IMR-90 (cell line): ENCODE results near the gene FCRL6. TPM values are rescaled to one million over a fixed set of nuclear protein-coding genes. Genes with fewer than 3 reads are reported as not detected.

Experiments
- ATAC-seq: fragments of 200-7000 bp; cut with Tn5 transposase; 2 replicates; pipeline ENCODE4 v1.9.1; 2020; ENCODE audit warnings: low read depth, mild to moderate bottlenecking, moderate library complexity
- BruUV-seq: library from RNA; stranded (reverse); fragments of 400-500 nt; replicated peaks from 2 replicates; lab custom pipeline; 2021; lab: Mats Ljungman, UMichigan
- CTCF ChIA-PET: fragments of 300-600 bp; formaldehyde crosslinking; extraction: SDS; loops from one replicate; lab custom pipeline; 2021; ENCODE audit warnings: antibody characterized with exemption; lab: Yijun Ruan, JAX
- POLR2A ChIA-PET: fragments of 300-600 bp; sonication (Branson Sonifier 250); formaldehyde crosslinking; loops from one replicate; lab custom pipeline; 2022; ENCODE audit warnings: antibody characterized with exemption; ENCODE audit not compliant: unreplicated experiment; lab: Charles Lee
- DNase-seq: peaks from one replicate; pipeline ENCODE4 v3.0.0; 2013
- H2AFZ ChIP-seq: replicated peaks from 2 replicates; pipeline ENCODE3; 2013; ENCODE audit warnings: low read length, mild to moderate bottlenecking; ENCODE audit not compliant: poor library complexity
- H2AK5ac ChIP-seq: 2 replicates; pipeline ENCODE4 v1.6.1; 2013; ENCODE audit warnings: low read depth, low read length, inconsistent platforms
- H2AK9ac ChIP-seq: replicated peaks from 2 replicates; pipeline ENCODE3; 2013; ENCODE audit warnings: mild to moderate bottlenecking, low read depth, low read length, moderate library complexity; ENCODE audit not compliant: poor library complexity
- H2BK120ac ChIP-seq: 2 replicates; pipeline ENCODE4 v1.6.1; 2013; ENCODE audit warnings: low read depth, low read length, inconsistent platforms
- H2BK15ac ChIP-seq: 3 replicates; pipeline ENCODE4 v1.6.1; 2013; ENCODE audit warnings: low read depth, low read length, inconsistent platforms
- H2BK20ac ChIP-seq: 2 replicates; pipeline ENCODE4 v1.6.1; 2013; ENCODE audit warnings: low read depth, mild to moderate bottlenecking, inconsistent platforms, low read length, moderate library complexity
- H2BK5ac ChIP-seq: 2 replicates; pipeline ENCODE4 v1.6.1; 2013; ENCODE audit warnings: mild to moderate bottlenecking, low read depth, low read length, inconsistent platforms; ENCODE audit not compliant: poor library complexity, severe bottlenecking
- H3K14ac ChIP-seq: replicated peaks from 2 replicates; pipeline ENCODE4 v1.6.1; 2013; ENCODE audit warnings: low read depth, low read length, inconsistent platforms
- H3K18ac ChIP-seq: 2 replicates; pipeline ENCODE4 v1.6.1; 2013; ENCODE audit warnings: low read depth, low read length, control low read depth
- H3K23ac ChIP-seq: 2 replicates; pipeline ENCODE4 v1.6.1; 2013; ENCODE audit warnings: low read depth, low read length, inconsistent platforms
- H3K27ac ChIP-seq: 2 replicates; pipeline ENCODE4 v1.5.1; 2013; ENCODE audit warnings: mild to moderate bottlenecking, control low read depth, low read length; ENCODE audit not compliant: insufficient read depth
- H3K27me3 ChIP-seq: 2 replicates; pipeline ENCODE4 v1.6.1; 2013; ENCODE audit warnings: low read length; ENCODE audit not compliant: control insufficient read depth, insufficient read depth
- H3K36me3 ChIP-seq: 2 replicates; pipeline ENCODE4 v1.6.1; 2013; ENCODE audit warnings: low read length, mixed read lengths; ENCODE audit not compliant: control insufficient read depth, insufficient read depth
- H3K4ac ChIP-seq: 2 replicates; pipeline ENCODE4 v1.6.1; 2013; ENCODE audit warnings: low read depth, low read length, inconsistent platforms
- H3K4me1 ChIP-seq: 2 replicates; pipeline ENCODE4 v1.6.1; 2013; ENCODE audit warnings: low read length, mixed read lengths; ENCODE audit not compliant: control insufficient read depth, insufficient read depth
- H3K4me2 ChIP-seq: 2 replicates; pipeline ENCODE4 v1.6.1; 2013; ENCODE audit warnings: low read depth, mild to moderate bottlenecking, control low read depth, low read length, moderate library complexity
- H3K4me3 ChIP-seq: 2 replicates; pipeline ENCODE4 v1.5.1; 2013; ENCODE audit warnings: low read depth, mild to moderate bottlenecking, control low read depth, low read length, moderate library complexity; ENCODE audit not compliant: insufficient read depth
- H3K56ac ChIP-seq: 2 replicates; pipeline ENCODE4 v1.6.1; 2013; ENCODE audit warnings: low read length, inconsistent platforms; ENCODE audit not compliant: insufficient read depth; ENCODE audit errors: extremely low read depth
- H3K79me1 ChIP-seq, 2 experiments: 2 replicates each; pipeline ENCODE4 v1.6.1; 2013; ENCODE audit warnings: low read length in 2 of 2, inconsistent platforms in 1 of 2, low read depth in 1 of 2
- H3K9ac ChIP-seq: 2 replicates; pipeline ENCODE4 v1.6.1; 2013; ENCODE audit warnings: low read depth, low read length, control low read depth
- H3K9me1 ChIP-seq: 2 replicates; pipeline ENCODE4 v1.6.1; 2013; ENCODE audit warnings: low read length, inconsistent platforms; ENCODE audit not compliant: insufficient read depth
- H3K9me3 ChIP-seq: 2 replicates; pipeline ENCODE4 v1.6.1; 2013; ENCODE audit warnings: low read length; ENCODE audit not compliant: control insufficient read depth, insufficient read depth
- H4K20me1 ChIP-seq: 2 replicates; pipeline ENCODE4 v1.6.1; 2013; ENCODE audit warnings: low read length, inconsistent platforms; ENCODE audit not compliant: insufficient read depth
- H4K5ac ChIP-seq: 2 replicates; pipeline ENCODE4 v1.6.1; 2013; ENCODE audit warnings: mild to moderate bottlenecking, low read depth, low read length, control low read depth
- H4K8ac ChIP-seq, 2 experiments: 2 replicates each; pipeline ENCODE4 v1.6.1; 2013; ENCODE audit warnings: low read depth in 2 of 2, low read length in 2 of 2, control low read depth in 1 of 2, inconsistent platforms in 1 of 2
- H4K91ac ChIP-seq: 2 replicates; pipeline ENCODE4 v1.6.1; 2013; ENCODE audit warnings: low read depth, low read length, inconsistent platforms; ENCODE audit not compliant: insufficient read depth
- BHLHE40 ChIP-seq: fragments of 150-350 bp; IDR thresholded peaks from 2 replicates; pipeline ENCODE4 v1.6.1; 2016; ENCODE audit warnings: mild to moderate bottlenecking, low read depth, low read length
- CEBPB ChIP-seq: IDR thresholded peaks from 2 replicates; pipeline ENCODE4 v1.6.1; 2012; ENCODE audit warnings: low read depth, low read length, improper control_type of control experiment
- CHD1 ChIP-seq: IDR thresholded peaks from 2 replicates; pipeline ENCODE4 v1.6.1; 2012; ENCODE audit warnings: low read depth, low read length, improper control_type of control experiment
- ELK1 ChIP-seq: fragments of 150-350 bp; IDR thresholded peaks from 2 replicates; pipeline ENCODE4 v1.6.1; 2016; ENCODE audit warnings: low read depth, mild to moderate bottlenecking, low read length, moderate library complexity, borderline replicate concordance
- FOS ChIP-seq: fragments of 150-350 bp; IDR thresholded peaks from 2 replicates; pipeline ENCODE4 v1.6.1; 2016; ENCODE audit warnings: low read depth, low read length
- MAFK ChIP-seq: IDR thresholded peaks from 2 replicates; pipeline ENCODE4 v1.6.1; 2012; ENCODE audit warnings: low read depth, low read length, improper control_type of control experiment
- MAZ ChIP-seq: IDR thresholded peaks from 2 replicates; pipeline ENCODE4 v1.6.1; 2012; ENCODE audit warnings: low read depth, mild to moderate bottlenecking, low read length, improper control_type of control experiment, moderate library complexity, borderline replicate concordance
- MXI1 ChIP-seq: IDR thresholded peaks from 2 replicates; pipeline ENCODE4 v1.6.1; 2012; ENCODE audit warnings: low read depth, mild to moderate bottlenecking, low read length, moderate library complexity, borderline replicate concordance
- NFE2L2 ChIP-seq: fragments of 150-350 bp; IDR thresholded peaks from 2 replicates; pipeline ENCODE4 v1.6.1; 2016; ENCODE audit warnings: low read depth, mild to moderate bottlenecking, low read length
- POLR2A ChIP-seq: IDR thresholded peaks from 2 replicates; pipeline ENCODE4 v1.6.1; 2012; ENCODE audit warnings: mild to moderate bottlenecking, low read depth, low read length
- RAD21 ChIP-seq: IDR thresholded peaks from 2 replicates; pipeline ENCODE4 v1.6.1; 2012; ENCODE audit warnings: low read length, improper control_type of control experiment
- RCOR1 ChIP-seq: IDR thresholded peaks from 2 replicates; pipeline ENCODE4 v1.6.1; 2012; ENCODE audit warnings: mild to moderate bottlenecking, low read length, improper control_type of control experiment; ENCODE audit not compliant: insufficient replicate concordance
- RFX5 ChIP-seq: IDR thresholded peaks from 2 replicates; pipeline ENCODE4 v1.8.0; 2012; ENCODE audit warnings: low read depth, mild to moderate bottlenecking, low read length, moderate library complexity
- SMC3 ChIP-seq: fragments of 150-350 bp; IDR thresholded peaks from 2 replicates; pipeline ENCODE4 v1.6.1; 2016; ENCODE audit warnings: low read depth, mild to moderate bottlenecking, antibody characterized with exemption, low read length, moderate library complexity
- USF2 ChIP-seq: fragments of 150-350 bp; IDR thresholded peaks from 2 replicates; pipeline ENCODE4 v1.6.1; 2017; ENCODE audit warnings: mild to moderate bottlenecking, antibody characterized with exemption, low read length, low read depth
- WGBS, 2 experiments: methylation state at CpG; one replicate each; pipeline versions ENCODE4 v1.1.5 to v1.1.7; 2013; ENCODE audit warnings: missing lambda C conversion rate in 2 of 2; ENCODE audit not compliant: insufficient read length in 1 of 2; ENCODE audit errors: extremely low coverage in 2 of 2; 5-methylcytosine and 5-hydroxymethylcytosine counted together
- dilution Hi-C: fragments of 300-500 bp; cut with HindIII; formaldehyde crosslinking; loops from one replicate; pipeline ENCODE4 v1.14.3; 2018; ENCODE audit warnings: low sequenced_read_pairs; ENCODE audit not compliant: unreplicated experiment
- in situ Hi-C: fragments of 300-500 bp; cut with MboI; formaldehyde crosslinking; loops from 3 replicates; pipeline ENCODE4 v1.14.3; 2019; ENCODE audit warnings: low sequenced_read_pairs, inconsistent platforms, mixed read lengths
- intact Hi-C: fragments of 100-400 bp; cut with micrococcal nuclease; formaldehyde crosslinking; loops from 2 replicates; pipeline ENCODE4 v1.10.0; 2022
- polyA plus RNA-seq, 3 experiments: library from polyadenylated mRNA; depleted of rRNA; stranded (reverse); fragments of >200 nt; gene quantifications; 2 replicates each; pipeline ENCODE4 v1.2.3, GENCODE V29; 2012; ENCODE audit warnings: low replicate concordance in 1 of 3
- total RNA-seq: library from RNA; depleted of rRNA; stranded (reverse); fragments of >200 nt; gene quantifications from 2 replicates; pipeline ENCODE4 v1.2.3, GENCODE V29; 2012
- TF ChIP-seq, protein P1 (sequence below): conservative IDR thresholded peaks from 2 replicates; pipeline ENCODE4 v1.5.1; 2012; ENCODE audit warnings: mild to moderate bottlenecking, low read depth, low read length, improper control_type of control experiment

Gene FCRL6
- total and polyA plus RNA-seq, 2 of the 4 experiments (the other 2 are of a cell fraction), result not detected

DNA sequence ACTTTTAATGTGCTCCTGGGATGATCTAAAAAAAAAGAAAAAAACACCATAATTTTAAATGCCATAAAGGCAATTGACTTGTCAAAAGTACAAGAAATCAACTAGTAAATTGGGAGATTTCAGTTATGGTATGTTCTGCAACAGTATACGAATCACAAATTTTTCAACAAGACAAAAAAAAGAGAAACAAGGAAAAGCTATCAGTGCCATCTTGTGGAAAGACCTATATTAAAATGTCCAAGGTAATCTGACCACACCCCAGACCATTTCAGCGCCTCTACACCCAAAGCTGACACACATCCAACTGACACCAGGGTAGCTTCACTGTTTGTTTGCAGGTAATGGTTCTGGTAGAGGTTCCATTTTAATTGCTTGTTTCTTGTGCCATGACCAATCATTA lies 26.4 kb upstream of the FCRL6 start:
- H2AK5ac ChIP-seq, result no peak overlapping the region
- WGBS, 2 experiments, result no CpG with 5 or more reads among the region's 2 CpGs
- H2BK120ac ChIP-seq, result no peak overlapping the region
- H3K27ac ChIP-seq, result no peak overlapping the region
- H3K4me2 ChIP-seq, result no peak overlapping the region
- intact Hi-C loops (no loop called here), dilution Hi-C loops (loop anchor here (25.0 kb wide), 1 partner anchor 112 kb away; no protein-coding TSS in a partner anchor), in situ Hi-C loops (no loop called here)
- H3K14ac ChIP-seq, result no peak overlapping the region
- no peak overlapping the region for H4K5ac ChIP-seq
- H3K56ac ChIP-seq, result no peak overlapping the region
- no peak overlapping the region for H3K23ac ChIP-seq
- H3K4ac ChIP-seq, result no peak overlapping the region
- DNase-seq, result no peak
- no peaks in the 10 kb centered on the region for H4K20me1 ChIP-seq
- H3K9ac ChIP-seq, result no peak overlapping the region
- H3K9me3 ChIP-seq, result no peaks in the 10 kb centered on the region
- H4K8ac ChIP-seq, result no peak overlapping the region
- POLR2A ChIA-PET, result no interaction called here
- CTCF ChIA-PET, result interaction anchor here (0.5 kb wide), 1 partner anchor 555 kb away, joined by 3 read pairs; no protein-coding TSS in a partner anchor
- no peak overlapping the region for H2BK15ac ChIP-seq
- no peaks in the 10 kb centered on the region for H3K4me1 ChIP-seq
- H2AFZ ChIP-seq, result no peak overlapping the region
- no peak overlapping the region for H3K18ac ChIP-seq
- H2BK5ac ChIP-seq, result no peak overlapping the region
- no TSS peak for BruUV-seq
- no peak overlapping the region for H2BK20ac ChIP-seq
- no peaks in the 10 kb centered on the region for H3K9me1 ChIP-seq
- H4K91ac ChIP-seq, result no peak overlapping the region
- TF ChIP-seq, protein P1, sequence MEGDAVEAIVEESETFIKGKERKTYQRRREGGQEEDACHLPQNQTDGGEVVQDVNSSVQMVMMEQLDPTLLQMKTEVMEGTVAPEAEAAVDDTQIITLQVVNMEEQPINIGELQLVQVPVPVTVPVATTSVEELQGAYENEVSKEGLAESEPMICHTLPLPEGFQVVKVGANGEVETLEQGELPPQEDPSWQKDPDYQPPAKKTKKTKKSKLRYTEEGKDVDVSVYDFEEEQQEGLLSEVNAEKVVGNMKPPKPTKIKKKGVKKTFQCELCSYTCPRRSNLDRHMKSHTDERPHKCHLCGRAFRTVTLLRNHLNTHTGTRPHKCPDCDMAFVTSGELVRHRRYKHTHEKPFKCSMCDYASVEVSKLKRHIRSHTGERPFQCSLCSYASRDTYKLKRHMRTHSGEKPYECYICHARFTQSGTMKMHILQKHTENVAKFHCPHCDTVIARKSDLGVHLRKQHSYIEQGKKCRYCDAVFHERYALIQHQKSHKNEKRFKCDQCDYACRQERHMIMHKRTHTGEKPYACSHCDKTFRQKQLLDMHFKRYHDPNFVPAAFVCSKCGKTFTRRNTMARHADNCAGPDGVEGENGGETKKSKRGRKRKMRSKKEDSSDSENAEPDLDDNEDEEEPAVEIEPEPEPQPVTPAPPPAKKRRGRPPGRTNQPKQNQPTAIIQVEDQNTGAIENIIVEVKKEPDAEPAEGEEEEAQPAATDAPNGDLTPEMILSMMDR, result no peak
- TF ChIP-seq RAD21, result no peak
- TF ChIP-seq SMC3, result no peak
- no peak for TF ChIP-seq BHLHE40
- TF ChIP-seq NFE2L2, result no peak
- TF ChIP-seq ELK1, result no peak
- TF ChIP-seq MAZ, result no peak
- no peak for TF ChIP-seq USF2
- TF ChIP-seq CHD1, result no peak
- TF ChIP-seq MXI1, result no peak
- no peak for TF ChIP-seq POLR2A
- no peak for TF ChIP-seq RCOR1
- TF ChIP-seq MAFK, result no peak
- TF ChIP-seq RFX5, result no peak
- no peak for TF ChIP-seq FOS
- TF ChIP-seq CEBPB, result no peak
- H2AK9ac ChIP-seq, result no peak overlapping the region
- H3K27me3 ChIP-seq, result peaks cover 4% of the 10 kb centered on the region; the same call in 1 of the 2 replicates
- H3K79me1 ChIP-seq, result no peaks in the 10 kb centered on the region
- no peak overlapping the region for H3K4me3 ChIP-seq
- no peaks in the 10 kb centered on the region for H3K36me3 ChIP-seq
- no peak for ATAC-seq
